ENCODE data around the gene CABLES2.

DNA sequence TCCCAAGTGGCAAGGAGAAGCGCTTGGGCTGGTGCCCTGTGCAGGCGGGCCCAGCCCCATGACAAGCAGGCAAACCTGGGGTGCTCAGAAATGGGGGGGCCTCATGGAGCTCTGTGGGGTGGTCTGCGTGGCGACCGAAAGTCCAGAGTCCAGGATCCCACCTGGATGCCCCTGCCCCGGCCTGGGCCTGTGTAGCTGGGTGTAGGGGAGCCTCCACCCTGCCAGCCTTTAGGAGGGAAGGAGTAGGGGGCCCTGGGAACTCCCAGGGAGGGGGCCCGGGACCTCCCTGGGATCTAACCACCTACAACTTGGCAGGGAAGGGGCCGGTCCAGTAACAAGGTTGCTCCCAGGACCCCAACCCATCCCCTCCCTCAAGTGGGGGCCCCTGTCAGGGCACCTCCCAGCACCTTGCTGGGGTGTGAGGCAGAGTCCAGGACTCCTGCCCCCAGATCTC is 35.5 kb downstream of the CABLES2 start:
- TF ChIP-seq CTCF (IDR thresholded peaks at IDR 0.05) (no peak), POLR2A (IDR thresholded peaks at IDR 0.05) (no peak)
